Ramos (cell line): ENCODE measurements around the gene PTPN20.

Source experiments
- in situ Hi-C: fragments of 300-500 bp; cut with MboI; formaldehyde crosslinking; loops from one replicate; pipeline ENCODE4 v1.14.3; 2022; ENCODE audit warnings: low sequenced_read_pairs; ENCODE audit not compliant: unreplicated experiment

The PTPN20 gene

DNA sequence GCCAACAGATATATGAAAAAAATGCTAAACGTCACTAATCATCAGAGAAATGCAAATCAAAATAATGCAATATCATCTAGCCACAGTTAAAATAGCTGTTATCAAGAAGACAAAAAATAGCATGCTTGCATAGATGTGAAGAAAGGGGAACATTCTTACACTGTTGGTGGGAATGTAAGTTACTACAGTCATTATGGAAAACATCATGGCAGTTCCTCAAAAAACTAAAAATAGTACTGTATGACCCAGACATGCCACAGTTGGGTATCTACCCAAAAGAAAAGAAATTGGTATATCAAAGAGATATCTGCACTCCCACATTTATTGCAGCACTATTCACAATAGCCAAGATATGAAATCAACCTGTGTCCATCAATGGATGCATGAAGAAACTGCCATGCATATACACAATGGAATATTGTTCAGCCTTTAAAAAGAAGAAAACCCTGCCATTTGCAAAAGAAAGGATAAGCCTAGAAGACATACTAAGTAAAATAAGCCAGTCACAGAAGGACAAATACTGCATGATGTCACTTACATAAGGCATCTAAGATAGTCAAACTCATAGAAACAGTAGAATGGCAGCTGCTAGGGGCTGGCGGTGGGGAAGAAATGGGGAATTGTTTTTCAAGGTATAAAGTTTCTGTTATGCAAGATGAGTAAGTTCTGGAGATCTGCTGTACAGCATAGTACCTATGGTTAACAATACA is 107.0 kb downstream of the PTPN20 start:
- in situ Hi-C loops, result no loop called here

DNA sequence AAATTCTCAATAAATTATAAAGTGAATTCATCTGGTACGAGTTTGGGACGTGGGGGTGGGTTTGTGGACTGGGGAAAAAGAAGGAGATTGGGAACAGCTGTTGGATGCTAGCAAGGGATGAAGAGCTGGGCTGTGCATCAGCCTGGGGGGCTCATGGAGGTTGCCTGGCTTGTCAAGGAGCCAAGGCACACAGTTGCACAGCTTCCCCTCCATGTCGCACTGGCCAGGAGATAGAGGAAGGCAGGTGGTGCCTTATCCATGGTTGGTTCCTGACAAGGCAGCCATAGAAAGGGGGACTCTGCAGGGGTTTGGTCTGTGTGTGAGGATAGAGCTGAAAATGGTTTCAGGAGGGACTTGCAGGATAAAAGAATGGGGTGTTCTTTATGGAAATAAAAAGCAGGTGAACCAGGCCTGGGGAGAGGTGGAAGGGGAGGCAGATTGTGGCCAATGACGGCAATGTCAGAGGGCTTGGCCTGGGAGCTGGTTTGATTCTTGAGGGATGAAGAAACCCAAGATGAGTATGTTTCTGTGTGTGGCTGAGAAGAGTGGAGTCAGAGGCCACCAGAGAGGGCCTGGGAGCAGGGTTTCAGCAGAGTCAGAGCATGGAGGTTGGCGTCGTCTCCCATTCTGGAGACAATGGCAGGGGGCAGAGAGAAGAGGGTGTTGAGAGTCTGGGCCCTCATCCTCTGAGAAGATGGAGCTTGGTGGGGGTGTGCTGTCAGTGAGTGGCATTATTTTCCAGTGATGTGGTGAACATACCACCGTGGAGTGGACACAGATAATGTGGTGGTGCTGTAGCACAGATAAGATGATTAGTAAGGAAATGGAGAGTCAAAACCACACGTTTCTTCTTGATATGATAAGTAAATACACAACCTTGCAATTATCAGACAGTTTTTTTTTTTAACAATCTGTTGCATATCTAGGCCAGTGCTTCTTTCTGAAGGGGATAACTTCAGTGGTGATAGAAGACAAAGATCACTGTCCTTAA is 108.2 kb downstream of the PTPN20 start:
- in situ Hi-C loops, result no loop called here

DNA sequence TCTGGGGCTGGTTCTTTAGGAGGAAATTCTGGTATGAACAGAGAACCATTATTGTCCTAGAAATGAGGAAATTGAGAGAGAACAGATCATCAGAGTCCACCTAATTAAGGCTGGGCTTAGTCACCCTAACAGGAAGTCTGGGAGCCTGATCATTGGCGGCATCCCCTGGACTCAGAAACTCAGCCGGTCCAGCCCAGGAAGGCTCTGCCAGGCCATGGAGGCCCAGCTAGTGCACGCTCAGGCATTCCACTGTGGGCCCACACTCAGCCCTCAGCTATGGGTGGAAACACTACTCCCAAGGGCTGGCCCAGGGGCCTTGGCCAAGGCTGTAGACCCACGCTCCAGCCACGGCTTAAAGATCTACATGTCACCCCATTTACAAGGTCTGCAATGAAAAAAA is 109.2 kb downstream of the PTPN20 start:
- in situ Hi-C loops, result no loop called here

DNA sequence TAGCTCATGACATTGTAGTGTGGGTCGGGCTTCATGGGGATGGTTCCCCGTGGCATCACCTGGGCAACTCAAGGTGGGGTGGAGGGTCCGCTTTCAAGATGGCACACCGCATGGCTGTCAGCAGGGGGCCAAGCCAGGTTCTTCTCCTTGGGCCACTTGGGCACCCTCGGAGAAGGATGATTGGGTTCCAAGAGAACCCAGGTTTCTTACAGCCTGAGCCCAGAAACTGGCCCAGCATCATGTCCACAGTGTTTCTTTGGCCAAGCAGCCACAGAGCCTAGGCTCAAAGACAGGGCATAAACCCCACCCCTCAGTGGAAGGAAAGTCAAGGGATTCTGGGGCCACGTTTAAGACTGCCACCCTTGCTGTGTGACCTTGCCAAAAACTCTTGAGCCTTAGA is 110.6 kb downstream of the PTPN20 start:
- in situ Hi-C loops, result no loop called here

DNA sequence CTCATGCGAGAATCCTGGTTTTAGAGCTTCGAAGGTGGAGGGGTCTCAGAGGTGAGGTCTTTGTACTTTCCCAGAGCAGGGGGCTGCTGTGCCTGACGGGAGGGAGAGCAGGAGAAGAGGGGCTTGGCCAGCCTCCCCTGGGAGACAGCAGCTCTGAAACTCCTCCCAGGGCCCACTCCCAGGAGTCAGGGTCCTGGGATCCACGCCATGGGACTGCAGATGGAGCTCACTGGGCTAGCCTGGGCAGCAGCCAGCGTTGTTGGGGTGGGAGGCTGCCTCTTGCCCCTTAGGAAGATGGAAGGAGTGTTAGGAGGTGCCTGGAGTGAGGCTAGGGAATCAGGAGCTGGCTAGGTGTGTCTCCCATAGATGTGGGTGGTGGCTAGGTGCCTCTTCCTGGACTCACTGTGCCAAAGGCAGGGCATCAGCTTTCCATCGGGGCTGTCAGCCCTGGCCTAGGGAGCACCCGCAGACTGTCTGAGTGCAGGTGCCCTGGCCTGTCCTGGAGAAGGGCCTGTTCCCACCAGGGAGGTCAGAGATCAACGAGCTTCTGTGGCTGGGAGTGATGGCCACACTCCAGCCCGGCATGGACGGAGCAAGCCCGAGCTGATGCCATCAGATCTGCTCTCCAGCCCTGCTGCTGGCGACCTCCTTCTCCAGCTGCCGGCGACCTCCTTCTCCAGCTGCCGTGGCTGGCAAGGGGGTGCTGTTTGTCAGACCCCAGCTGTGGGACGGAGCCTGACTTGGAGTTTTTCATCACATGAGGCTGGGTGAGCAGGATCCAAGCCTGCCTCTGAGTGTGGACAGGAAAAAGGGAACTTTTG is 111.3 kb downstream of the PTPN20 start:
- in situ Hi-C loops, result no loop called here

DNA sequence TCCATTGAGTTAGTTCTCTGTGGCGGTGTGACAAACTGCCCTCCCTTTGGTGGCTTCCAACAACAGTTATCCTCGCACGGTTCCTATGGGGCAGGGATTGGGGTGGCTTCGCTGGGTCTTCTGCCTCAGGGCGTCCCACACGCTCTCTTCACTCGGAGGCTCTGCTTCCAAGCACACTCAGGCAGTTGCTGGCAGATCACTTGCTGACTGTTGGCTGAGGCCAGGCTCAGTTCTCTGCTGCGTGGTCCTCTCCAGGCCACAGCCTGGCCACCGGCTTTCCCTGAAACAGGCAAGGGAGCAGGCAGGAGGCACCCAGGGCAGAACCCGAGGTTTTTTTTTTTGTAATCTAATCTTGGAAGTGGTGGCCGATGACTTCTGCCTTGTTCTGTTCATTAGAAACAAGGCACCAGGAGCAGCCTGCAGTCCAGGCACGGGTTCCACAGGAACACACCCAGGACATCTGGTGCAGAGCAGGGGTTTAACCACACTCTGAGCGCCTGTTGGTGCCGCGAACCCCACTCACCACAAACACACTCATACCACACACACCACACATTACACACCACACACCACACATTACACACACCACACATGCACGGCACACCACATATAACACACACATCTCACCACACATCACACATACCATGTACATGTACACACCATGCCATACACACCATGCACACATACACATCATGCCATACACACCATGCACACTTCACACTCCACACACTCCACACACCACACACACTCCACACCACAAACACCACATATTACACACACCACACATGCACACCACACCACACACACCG is 112.2 kb downstream of the PTPN20 start:
- in situ Hi-C loops, result no loop called here

DNA sequence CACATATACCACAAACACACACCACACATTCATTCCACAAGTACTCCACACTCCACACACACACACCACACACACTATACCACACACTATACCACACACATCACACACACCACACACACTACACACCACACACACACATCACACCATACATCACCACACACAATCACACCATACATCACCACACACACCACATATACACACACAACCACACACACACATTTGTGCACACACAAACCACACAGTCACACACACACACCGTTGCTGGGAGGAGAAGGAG is 112.8 kb downstream of the PTPN20 start:
- in situ Hi-C loops, result no loop called here

DNA sequence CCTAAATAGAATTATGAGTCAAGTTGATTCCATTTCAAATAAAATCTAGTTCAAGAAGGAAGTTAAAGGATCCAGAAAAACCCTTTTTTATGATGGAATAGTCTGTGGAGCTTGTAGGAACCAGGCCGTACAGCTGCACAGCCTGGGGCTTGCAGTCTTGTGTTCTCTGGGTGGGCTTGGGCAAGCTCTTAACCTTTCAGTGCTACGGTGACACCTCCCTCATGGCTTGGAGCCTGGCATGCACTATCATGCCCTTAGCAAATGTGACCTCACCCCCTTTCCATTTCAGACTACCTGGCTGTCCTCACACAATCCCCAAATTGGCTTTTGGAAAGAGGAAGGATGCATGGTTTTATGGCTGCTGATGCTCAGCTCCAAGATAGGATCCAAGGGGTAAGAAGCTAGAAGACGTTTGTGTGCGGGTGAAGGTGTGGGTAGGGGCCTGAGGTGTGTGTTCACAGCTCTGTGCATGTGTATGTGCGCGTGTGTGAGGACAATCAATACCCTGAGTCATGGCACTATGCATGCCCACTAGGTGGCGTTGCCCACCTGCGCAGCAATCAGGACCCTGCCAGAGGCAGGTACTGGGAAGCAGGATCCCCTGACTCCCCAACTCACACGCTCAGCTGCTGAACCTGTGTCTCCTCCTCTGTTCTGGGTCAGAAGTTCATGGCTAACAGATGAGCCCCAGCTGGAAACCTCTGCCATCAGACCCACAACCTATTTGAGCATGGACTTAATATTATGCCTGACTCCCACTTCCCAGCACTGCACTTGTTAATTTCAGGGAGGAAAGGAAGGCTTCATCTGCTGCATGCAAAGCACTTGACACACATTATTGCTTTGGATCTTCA is 113.4 kb downstream of the PTPN20 start:
- in situ Hi-C loops, result no loop called here

DNA sequence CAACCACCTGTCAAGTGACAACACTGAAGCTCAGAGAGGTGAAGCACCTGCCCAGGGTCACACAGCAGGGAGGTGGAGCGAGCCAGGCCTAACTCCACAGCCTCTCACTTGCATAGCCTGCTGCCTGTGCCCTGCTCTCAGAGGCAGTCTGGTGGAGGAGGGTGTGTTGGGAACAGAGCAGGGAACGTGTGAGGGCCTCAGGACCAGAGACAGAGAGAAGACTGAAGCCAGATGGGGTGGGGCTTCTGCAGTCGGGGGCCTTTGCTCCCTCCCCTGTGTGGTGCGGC is 114.0 kb downstream of the PTPN20 start:
- in situ Hi-C loops, result no loop called here

DNA sequence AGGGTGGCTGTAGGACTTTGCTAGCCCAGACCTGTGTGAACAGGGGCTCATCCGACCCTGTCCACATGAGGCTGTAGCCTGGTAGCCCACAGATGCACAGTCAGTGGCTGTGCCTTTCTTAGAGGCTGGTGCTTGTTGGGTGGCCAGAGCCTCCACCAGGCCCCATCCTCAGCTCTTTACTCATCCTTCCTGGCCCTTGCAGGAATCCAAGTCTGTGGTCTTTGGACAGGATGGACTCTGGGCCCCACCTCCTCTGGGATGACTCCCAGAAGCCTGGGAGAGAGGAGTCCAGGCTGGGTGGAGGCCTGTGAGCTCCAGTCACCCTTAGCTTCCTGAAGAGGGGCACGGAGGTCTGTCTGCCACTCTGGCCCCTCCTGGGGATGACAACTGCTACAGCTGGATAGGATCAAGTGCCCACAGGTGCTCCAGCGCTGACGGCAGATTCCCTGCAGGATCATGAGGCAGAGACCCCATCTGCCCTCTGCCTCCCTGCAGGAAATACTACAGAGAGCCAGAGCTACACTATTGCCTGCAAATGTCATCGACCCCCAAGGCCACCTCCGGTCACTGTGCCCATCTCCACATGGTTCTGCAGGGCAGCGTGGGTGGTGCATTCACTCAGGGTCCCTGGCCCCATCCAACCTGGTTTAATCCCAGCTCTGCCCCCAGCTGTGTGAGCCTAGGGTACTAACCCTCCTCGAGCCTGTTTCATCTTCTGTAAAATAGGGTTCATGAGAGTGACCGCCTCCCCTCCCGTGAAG is 114.5 kb downstream of the PTPN20 start:
- in situ Hi-C loops, result no loop called here

DNA sequence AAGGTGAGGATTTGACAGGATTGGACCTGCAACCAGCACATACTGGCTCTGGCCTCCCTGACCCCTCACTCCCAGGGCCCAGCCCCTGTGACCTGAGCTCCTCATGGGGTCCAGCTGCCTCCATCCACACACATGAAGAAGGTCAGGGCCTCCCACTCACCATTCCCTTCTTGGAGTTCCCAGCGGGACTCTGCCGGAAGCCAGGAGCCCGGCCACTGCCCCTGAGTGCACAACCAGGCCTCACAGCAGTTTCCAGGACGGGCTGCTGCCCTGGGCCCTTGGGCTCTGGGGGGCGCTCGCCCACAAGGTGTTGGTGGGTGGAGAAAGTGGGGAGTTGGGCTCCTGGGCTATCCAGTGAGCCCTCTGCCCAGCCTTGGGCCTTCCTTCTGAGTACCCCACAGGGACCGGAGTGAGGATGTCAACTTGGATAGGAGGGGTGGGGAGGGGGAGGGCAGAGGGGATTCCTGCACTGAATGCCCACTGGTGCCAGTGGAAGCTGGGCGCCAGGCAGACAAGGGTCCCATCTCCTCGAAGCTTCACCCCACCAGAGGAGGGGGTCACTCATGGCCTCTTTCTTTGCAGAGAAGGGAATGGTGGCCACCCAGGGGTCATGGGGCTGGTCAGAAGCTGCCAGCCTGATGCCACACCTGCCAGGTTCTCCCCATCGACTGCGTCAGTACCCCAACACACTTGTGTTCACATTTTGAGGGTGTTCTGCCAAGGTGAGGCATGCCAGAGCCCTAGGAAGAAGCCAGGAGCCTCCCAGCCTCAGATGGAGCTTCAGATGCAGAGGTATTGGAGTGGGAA is 115.3 kb downstream of the PTPN20 start:
- in situ Hi-C loops, result no loop called here

DNA sequence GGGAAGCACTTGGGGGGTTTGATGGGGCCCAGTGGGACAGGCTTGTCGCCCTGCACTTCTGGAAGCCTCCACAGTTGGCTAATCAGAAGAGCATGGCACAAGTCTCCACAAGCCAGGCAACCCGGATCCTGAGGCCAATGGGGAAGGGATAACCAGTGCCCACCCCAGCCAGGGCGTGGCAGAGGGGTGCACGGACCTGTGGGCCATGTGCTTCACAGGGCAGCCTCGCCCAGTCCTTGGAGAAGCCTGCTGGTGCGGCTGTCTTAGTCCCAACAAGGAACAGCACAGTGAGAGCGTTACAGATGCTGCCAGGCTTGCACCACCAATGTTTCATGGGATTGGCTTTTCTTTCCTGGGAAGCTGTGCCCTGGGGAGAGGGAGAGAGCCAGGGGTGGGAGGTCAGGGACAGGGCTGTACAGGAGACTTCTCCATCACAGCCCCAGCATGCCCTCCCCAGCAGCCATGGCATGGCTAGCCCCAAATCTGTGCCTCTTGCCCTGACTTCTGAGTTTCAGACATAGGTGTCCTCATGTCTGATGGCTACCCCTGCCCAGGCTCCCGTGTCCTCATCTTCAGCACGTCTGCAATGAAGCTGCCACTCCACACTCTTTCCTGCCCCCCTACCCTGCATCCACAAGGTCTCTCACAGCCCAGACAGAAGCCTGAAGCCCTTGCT is 116.0 kb downstream of the PTPN20 start:
- in situ Hi-C loops, result no loop called here

DNA sequence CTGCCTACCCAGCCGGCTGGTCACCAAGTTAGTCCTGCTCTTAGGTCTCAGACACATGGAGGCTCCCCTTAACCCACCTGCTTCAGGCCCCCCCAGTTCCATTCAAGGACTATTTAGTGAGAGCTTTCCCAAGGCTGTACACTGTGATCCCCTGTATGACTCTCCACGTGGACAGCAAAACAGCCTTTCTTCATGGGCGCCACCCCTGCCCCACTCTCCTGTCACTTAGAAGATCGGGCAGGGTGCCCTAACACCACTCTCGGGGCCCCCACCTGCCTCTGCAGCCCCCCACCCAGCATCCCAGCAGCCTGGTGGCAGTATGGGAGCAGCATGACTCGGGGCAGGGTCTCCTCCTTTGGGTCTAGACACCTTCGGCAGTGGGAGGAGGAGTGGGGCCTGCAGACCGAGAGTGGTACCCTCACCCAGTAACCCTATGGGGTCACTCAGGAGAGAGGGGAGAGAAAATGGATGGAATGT is 116.6 kb downstream of the PTPN20 start:
- in situ Hi-C loops, result no loop called here

DNA sequence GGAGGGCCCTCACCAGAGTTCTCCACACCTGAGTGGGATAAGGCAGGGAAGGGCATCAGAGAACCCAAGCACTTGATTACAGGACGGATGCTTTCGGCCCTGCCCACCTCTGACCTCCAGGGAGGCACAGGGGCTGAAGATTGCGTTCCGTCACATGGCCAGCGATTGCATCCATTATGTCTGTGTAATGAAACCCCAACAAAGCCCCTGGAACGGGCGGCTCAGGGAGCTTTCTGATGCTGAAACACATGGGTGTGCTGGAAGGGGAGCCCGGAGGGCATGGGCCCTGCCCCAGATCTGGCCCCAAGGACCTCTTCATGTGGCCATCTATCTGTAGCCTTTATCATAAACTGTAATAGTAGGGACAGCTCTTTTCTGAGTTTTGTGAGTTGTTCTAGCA is 117.2 kb downstream of the PTPN20 start:
- in situ Hi-C loops, result no loop called here

DNA sequence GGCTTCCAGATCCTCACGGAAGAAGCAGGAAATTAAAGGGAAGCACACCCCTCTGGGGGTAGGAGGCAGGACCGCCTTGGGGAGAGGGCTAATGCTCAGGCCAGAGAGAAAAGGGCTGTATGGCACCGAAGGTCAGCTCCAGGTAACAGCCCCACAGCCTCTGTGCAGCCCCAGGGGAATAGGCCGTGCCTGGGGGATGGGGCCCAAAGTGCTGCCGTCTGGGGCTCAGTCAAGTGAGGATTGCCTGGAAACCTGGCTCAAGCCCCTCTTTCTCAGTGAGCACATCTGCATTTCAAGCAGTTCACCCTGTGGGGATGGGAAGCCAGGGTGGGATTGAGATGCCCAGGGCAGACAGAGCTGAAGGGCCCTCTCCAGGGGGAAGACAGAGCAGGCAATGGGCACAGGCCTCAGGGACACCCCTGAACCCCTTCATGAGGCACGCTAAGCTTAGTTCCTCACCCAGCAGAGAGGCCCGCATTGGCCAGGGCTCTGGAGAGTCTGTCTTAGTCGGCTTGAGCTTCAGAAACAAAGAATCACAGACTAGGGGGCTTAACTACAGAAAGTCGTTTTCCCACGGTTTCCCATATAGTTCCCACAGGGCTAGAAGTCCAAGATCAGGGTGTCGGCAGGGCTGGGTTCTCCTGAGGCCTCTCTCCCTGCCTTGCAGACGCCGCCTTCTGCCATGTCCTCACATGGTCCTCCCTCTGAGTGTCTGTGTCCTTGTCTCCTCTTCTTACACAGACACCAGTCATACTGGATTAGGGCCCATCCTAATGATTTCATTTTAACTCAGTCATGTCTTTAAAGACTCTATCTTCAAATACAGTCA is 118.2 kb downstream of the PTPN20 start:
- in situ Hi-C loops, result no loop called here

DNA sequence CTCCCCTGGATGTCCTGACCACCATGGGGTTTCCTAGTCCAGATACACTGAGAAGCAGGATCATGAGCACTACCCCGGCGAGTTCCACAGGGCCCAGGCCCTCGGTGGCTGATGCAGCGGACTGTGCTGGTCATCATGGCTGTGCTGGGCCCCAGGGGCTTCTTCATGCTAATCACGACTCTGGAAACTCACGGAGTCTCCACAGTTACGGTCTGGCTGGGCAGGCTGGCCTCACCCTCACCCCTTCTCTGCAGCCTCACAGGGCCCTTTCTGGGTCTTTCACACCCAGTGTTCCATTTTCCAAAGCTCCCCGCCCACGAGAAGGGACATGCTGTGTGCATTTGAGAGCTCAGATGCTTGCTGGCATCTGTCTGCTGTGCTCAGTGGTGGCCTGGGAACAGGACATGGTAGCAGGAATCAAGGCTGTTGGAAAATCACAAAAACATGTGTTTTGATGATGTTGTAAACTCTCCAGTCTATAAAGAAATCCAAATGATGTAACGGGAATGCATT is 119.0 kb downstream of the PTPN20 start:
- in situ Hi-C loops, result no loop called here
